Type B pancreatic cell (in vitro differentiated cells): Measurements from ENCODE around the gene PRKAR1B. TPM values are rescaled to one million over a fixed set of nuclear protein-coding genes. Genes with fewer than 3 reads are reported as not detected.

Experiments
- DNase-seq: peaks from one replicate; pipeline ENCODE4 v3.0.0; 2021; ENCODE audit warnings: mixed read lengths; ENCODE audit not compliant: unreplicated experiment; ENCODE audit errors: extremely low spot score
- H3K27ac Mint-ChIP-seq: 2 replicates; pipeline ENCODE4 v1.8.0; 2021; ENCODE audit warnings: mild to moderate bottlenecking, mixed read lengths
- H3K27me3 Mint-ChIP-seq: 2 replicates; pipeline ENCODE4 v1.8.0; 2021; ENCODE audit warnings: mixed read lengths
- H3K36me3 Mint-ChIP-seq: 2 replicates; pipeline ENCODE4 v1.8.0; 2021; ENCODE audit warnings: mixed read lengths
- H3K4me1 Mint-ChIP-seq: one replicate; pipeline ENCODE4 v1.8.0; 2021; ENCODE audit warnings: mixed read lengths; ENCODE audit not compliant: unreplicated experiment
- H3K4me3 Mint-ChIP-seq: 2 replicates; pipeline ENCODE4 v1.8.0; 2021; ENCODE audit warnings: mild to moderate bottlenecking, mixed read lengths
- H3K9me3 Mint-ChIP-seq: 2 replicates; pipeline ENCODE4 v1.8.0; 2021; ENCODE audit warnings: mixed read lengths
- total RNA-seq: library from RNA; stranded (reverse); gene quantifications from 2 replicates; pipeline ENCODE4 v1.2.1, GENCODE V29; 2021; ENCODE audit warnings: low replicate concordance
- TF ChIP-seq, protein P1 (sequence below): fragments of 200-600 bp; sonication (generic); conservative IDR thresholded peaks from 2 replicates; pipeline ENCODE4 v1.5.0; 2021; ENCODE audit warnings: antibody characterized with exemption, mild to moderate bottlenecking

The PRKAR1B gene
- total RNA-seq, 1 donor from 2014 or later, result 26.1 TPM

DNA sequence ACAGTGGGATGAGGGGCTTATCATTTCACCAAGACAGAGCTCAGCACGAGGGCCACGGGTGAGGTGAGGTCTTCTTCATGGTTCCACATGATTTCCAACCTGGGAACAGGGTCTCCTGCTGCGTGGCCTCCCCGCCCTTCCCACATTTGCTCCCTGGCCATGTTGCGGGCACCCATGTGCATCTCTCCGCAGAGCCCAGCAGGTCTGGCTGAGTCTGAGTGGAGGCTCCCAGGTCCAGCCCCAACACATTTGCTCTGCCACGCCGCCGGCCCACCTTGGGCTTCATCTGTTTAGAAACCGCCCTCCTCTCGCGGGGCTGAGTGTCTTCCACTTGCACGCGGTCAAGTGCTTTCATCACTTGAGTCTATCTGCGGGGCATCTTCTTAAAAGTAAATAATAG lies 14.8 kb upstream of the PRKAR1B start:
- Mint-ChIP-seq H3K36me3 (peaks cover 18% of the 10 kb centered on the region), H3K9me3 (no peaks in the 10 kb centered on the region), H3K27me3 (no peaks in the 10 kb centered on the region), H3K4me3 (no peak overlapping the region), H3K4me1 (no peaks in the 10 kb centered on the region), H3K27ac (no peak overlapping the region)
- DNase-seq, result no peak
- TF ChIP-seq, protein P1, sequence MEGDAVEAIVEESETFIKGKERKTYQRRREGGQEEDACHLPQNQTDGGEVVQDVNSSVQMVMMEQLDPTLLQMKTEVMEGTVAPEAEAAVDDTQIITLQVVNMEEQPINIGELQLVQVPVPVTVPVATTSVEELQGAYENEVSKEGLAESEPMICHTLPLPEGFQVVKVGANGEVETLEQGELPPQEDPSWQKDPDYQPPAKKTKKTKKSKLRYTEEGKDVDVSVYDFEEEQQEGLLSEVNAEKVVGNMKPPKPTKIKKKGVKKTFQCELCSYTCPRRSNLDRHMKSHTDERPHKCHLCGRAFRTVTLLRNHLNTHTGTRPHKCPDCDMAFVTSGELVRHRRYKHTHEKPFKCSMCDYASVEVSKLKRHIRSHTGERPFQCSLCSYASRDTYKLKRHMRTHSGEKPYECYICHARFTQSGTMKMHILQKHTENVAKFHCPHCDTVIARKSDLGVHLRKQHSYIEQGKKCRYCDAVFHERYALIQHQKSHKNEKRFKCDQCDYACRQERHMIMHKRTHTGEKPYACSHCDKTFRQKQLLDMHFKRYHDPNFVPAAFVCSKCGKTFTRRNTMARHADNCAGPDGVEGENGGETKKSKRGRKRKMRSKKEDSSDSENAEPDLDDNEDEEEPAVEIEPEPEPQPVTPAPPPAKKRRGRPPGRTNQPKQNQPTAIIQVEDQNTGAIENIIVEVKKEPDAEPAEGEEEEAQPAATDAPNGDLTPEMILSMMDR, result no peak

DNA sequence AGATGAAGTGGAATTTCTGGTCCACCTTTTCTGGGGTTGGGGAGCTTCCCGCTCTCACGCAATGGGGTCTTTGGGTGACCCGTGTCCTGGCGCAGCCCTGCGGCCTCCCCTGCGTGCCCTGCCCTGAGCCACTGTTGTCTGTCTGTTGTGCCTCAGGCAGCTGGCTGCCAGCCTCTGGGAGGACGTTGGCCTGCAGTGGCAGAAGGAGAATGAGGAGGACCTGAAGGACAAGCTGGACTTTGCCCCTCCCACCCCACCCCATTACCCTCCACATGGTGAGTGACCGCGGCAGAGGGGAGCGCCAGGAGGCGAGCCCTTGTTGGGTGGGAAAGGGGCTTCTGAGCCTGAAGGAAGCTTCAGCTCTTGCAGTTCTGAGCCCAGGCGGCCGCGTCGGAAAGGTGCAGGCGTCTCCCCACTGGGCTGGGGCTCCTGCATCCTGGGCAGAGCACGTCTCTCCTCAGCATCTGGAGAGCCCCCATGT lies 14.2 kb upstream of the PRKAR1B start:
- H3K4me1 Mint-ChIP-seq, result no peaks in the 10 kb centered on the region
- TF ChIP-seq, protein P1, result no peak
- no peak overlapping the region for H3K27ac Mint-ChIP-seq
- no peaks in the 10 kb centered on the region for H3K27me3 Mint-ChIP-seq
- H3K36me3 Mint-ChIP-seq, result peaks cover 18% of the 10 kb centered on the region
- no peaks in the 10 kb centered on the region for H3K9me3 Mint-ChIP-seq
- H3K4me3 Mint-ChIP-seq, result no peak overlapping the region
- DNase-seq, result no peak

DNA sequence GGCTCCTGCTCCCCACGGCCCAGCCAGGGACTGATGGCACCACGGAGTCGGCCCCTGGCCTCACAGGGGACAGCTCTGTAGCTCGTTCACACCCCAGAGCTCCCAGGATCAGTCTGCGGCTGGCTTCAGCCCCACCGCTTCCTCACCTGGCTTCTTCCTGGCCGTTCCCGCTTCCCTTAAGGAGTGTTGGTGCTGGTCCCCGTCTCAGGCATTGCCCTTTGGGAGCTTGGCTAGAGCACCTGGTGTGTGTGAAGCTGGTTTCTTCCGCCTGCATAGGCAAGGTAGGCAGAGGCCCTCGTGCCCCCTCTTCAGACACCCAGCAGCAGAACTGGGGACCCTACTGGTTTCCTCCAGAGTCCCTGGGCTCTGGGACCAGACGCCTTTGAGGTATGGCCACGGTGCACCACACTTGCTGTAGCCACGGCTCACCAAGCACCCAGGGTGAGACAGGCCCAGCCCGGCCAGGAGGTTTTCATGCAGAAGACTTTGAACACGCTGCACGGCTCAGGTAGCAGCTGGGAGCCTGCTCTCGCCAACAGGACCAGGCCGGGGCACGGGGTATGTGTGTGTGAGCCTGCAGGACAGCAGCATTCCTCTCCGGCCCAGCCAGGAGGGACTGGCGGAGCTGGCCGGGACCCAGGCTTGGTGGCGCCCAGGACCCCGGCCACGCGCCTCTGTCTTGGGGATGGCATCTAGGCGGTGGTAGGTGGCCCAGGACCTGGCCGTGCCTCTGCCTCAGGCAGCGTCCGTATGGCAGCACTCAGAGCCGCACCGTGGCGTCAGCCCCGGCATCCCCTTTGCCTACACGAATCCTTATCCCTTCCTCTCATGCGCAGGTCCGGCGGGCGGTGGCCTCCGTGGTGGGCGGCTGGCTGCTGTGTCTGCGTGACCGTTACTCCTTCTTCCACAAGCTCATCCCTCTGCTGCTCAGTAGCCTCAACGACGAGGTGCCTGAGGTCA lies 13.2 kb upstream of the PRKAR1B start:
- H3K27me3 Mint-ChIP-seq, result no peaks in the 10 kb centered on the region
- H3K9me3 Mint-ChIP-seq, result no peaks in the 10 kb centered on the region
- H3K36me3 Mint-ChIP-seq, result peaks cover 15% of the 10 kb centered on the region
- no peak overlapping the region for H3K27ac Mint-ChIP-seq
- no peaks in the 10 kb centered on the region for H3K4me1 Mint-ChIP-seq
- no peak for DNase-seq
- TF ChIP-seq, protein P1, result no peak
- H3K4me3 Mint-ChIP-seq, result no peak overlapping the region

DNA sequence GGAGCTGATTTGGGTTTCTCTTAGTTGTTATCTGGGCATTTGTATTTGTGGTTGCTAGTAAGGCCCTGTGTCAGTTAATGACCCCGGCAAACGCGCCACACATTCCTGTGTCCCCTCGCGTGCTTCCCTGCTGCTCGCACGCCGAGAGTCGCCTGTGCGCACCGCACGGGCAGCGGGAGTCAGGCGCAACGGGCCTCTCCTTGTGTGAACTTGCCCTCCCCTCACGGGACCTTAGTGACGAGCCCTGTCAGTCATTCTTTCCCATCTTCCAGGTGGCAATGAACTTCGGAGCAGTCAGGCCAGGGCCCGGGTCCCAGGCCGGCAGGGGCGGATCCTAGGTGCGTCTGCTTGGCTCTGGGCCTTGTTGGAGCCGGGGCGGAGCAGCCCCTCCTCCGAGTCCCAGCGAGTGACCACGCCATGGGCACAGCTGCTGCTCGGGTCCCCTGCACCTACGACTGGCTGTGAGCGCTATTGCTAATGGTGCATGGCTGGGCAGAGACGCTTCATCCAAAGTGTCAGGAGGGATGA lies 12.4 kb upstream of the PRKAR1B start:
- no peaks in the 10 kb centered on the region for H3K9me3 Mint-ChIP-seq
- no peaks in the 10 kb centered on the region for H3K27me3 Mint-ChIP-seq
- no peak for DNase-seq
- H3K36me3 Mint-ChIP-seq, result peaks cover 12% of the 10 kb centered on the region
- no peak overlapping the region for H3K27ac Mint-ChIP-seq
- H3K4me1 Mint-ChIP-seq, result no peaks in the 10 kb centered on the region
- no peak overlapping the region for H3K4me3 Mint-ChIP-seq
- TF ChIP-seq, protein P1, result no peak

DNA sequence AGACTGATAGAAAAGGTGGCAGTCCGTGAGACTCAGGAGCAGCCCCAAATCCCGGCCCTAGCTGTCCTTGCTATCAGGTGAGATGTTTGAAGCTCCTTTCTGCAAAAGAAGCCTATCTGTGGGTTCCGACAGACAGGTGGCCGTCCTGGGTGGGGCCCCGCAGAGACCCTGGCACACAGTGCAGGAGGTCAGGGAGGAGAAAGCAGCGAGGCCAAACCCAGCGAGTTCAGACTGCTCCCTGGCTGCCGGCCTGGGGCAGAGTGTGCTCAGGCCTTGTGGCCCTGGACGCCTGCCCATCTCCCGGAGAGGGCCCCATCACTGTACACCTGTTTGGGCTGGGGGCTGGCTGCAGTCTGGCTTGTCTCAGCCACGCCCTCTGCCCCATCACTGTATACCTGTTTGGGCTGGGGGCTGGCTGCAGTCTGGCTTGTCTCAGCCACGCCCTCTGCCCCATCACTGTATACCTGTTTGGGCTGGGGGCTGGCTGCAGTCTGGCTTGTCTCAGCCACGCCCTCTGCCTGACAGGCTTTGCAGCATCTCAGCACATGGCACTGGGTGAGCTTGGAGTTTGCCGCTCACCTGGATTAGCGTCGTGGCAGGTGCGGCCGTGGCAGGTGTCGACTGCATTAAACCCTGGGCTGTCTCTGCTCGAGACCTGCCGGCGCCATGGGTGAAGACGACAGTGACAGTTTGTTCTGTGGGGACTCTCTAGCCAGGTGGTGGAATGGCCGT lies 11.8 kb upstream of the PRKAR1B start:
- no peaks in the 10 kb centered on the region for H3K27me3 Mint-ChIP-seq
- DNase-seq, result no peak
- no peaks in the 10 kb centered on the region for H3K4me1 Mint-ChIP-seq
- H3K36me3 Mint-ChIP-seq, result peaks cover 12% of the 10 kb centered on the region
- no peak overlapping the region for H3K4me3 Mint-ChIP-seq
- H3K27ac Mint-ChIP-seq, result no peak overlapping the region
- H3K9me3 Mint-ChIP-seq, result no peaks in the 10 kb centered on the region
- TF ChIP-seq, protein P1, result no peak
